Vein endothelial cell (primary cell): ENCODE results near the gene PRDX1. TPM values are rescaled to one million over a fixed set of nuclear protein-coding genes. Genes with fewer than 3 reads are reported as not detected.

Source experiments
- total RNA-seq: library from RNA; depleted of rRNA; stranded (reverse); fragments of >200 nt; gene quantifications from 2 replicates; pipeline ENCODE4 v1.2.3, GENCODE V29; 2012

The PRDX1 gene
- 398 and 548 TPM in 2 replicates for total RNA-seq

GRCh38 chr1:45521413-45522323, at the start of gene PRDX1:
Gene PRDX1, minus strand, starts transcription at chr1:45521884. Its CDS starts 2,841 bp downstream, at chr1:45519043.

GRCh38 chr1:45550401-45551351, 29.0 kb upstream of the PRDX1 start, which contains the start of gene AKR1A1:
Gene AKR1A1, plus strand, starts transcription at chr1:45550826. Its CDS starts 10,969 bp downstream, at chr1:45561795.

GRCh38 chr1:45490626-45491486, 30.8 kb downstream of the PRDX1 start, which contains the start of gene TESK2:
Gene TESK2, minus strand, starts transcription at chr1:45491163. Its CDS starts 33,378 bp downstream, at chr1:45457785.

Other genes starting within 250 kb of the PRDX1 start
- gene HPDL, start 195.0 kb downstream of the PRDX1 start, total RNA-seq: 2.9 and 6.4 TPM in 2 replicates
- gene TOE1, start 181.7 kb downstream of the PRDX1 start, total RNA-seq: 21.9 and 22.4 TPM in 2 replicates
- gene MUTYH, start 181.4 kb downstream of the PRDX1 start, total RNA-seq: 9.0 and 10.1 TPM in 2 replicates
- gene TESK2, start 30.7 kb downstream of the PRDX1 start, total RNA-seq: 2.2 and 2.3 TPM in 2 replicates
- 1.1 and 1.3 TPM in 2 replicates for gene CCDC163, start 21.8 kb downstream of the PRDX1 start, total RNA-seq
- gene MMACHC, start 21.6 kb downstream of the PRDX1 start, total RNA-seq: 2.7 and 3.3 TPM in 2 replicates
- 134 and 135 TPM in 2 replicates for gene AKR1A1, start 28.9 kb upstream of the PRDX1 start, total RNA-seq
- gene NASP, start 62.2 kb upstream of the PRDX1 start, total RNA-seq: 53.9 and 59.7 TPM in 2 replicates
- 2.0 and 2.2 TPM in 2 replicates for gene CCDC17, start 102.2 kb upstream of the PRDX1 start, total RNA-seq
- 111 and 128 TPM in 2 replicates for gene GPBP1L1, start 164.6 kb upstream of the PRDX1 start, total RNA-seq
- gene TMEM69, start 166.3 kb upstream of the PRDX1 start, total RNA-seq: 23.7 and 28.7 TPM in 2 replicates
- gene IPP, start 228.8 kb upstream of the PRDX1 start, total RNA-seq: 4.9 and 5.2 TPM in 2 replicates